ENCODE data around the gene SEZ6L2.
"Not testable (repeated sequence)": the region's sequence is repeated elsewhere in the genome, so short reads cannot be mapped to it uniquely, and the experiment has no call there.

SEZ6L2 gene

DNA sequence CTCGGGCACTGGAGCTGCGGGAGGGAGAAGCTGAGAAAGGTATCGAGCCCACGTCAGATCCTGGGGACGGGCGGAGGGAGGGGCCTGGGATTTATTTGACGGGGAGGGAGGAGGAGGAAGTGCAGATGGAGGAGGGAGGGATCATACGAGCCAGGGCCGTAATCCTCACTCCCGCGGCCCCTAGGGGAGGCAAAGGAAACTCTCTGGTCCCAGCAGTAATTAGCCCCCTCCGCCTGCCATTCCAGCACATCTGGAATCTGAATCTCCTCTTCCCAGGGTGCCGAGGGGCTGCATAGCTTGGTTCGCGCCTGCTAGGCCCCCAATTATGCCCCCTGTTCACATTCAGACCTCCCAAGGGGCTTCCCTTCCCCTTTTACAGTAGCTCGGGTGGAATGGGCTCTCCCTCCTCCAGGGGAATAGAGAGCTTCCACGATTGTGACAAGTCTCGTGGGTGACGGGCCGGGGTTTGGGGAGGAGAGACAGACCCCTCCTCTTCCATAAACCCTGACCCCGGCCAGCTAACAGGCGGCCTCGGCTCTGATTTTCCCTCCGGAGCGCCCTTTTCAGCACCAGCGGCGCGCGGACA lies at the start of gene SEZ6L2:
Gene SEZ6L2 (minus strand): TSS at position 35 of the 586 bp plus-strand sequence. CDS start 531 bp downstream, outside the sequence.
- peak; percentile 50 for DNase-seq (ENCODE audit: low read depth)

DNA sequence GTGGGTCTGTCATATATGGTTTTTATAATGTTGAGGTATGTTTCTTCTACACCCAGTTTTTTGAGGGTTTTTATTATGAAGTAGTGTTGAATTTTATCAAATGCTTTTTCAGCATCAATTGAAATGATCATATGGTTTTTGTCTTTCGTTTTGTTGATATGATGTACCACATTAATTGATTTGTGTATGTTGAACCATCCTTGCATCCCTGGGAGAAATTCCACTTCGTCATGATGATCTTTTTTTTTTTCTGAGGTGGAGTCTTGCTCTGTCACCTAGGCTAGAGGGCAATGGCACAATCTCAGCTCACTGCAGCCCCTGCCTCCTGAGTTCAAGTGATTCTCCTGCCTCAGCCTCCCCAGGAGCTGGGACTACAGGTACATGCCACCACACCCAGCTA lies 48.5 kb upstream of the SEZ6L2 start:
- no peak for DNase-seq (ENCODE audit: low read depth)

DNA sequence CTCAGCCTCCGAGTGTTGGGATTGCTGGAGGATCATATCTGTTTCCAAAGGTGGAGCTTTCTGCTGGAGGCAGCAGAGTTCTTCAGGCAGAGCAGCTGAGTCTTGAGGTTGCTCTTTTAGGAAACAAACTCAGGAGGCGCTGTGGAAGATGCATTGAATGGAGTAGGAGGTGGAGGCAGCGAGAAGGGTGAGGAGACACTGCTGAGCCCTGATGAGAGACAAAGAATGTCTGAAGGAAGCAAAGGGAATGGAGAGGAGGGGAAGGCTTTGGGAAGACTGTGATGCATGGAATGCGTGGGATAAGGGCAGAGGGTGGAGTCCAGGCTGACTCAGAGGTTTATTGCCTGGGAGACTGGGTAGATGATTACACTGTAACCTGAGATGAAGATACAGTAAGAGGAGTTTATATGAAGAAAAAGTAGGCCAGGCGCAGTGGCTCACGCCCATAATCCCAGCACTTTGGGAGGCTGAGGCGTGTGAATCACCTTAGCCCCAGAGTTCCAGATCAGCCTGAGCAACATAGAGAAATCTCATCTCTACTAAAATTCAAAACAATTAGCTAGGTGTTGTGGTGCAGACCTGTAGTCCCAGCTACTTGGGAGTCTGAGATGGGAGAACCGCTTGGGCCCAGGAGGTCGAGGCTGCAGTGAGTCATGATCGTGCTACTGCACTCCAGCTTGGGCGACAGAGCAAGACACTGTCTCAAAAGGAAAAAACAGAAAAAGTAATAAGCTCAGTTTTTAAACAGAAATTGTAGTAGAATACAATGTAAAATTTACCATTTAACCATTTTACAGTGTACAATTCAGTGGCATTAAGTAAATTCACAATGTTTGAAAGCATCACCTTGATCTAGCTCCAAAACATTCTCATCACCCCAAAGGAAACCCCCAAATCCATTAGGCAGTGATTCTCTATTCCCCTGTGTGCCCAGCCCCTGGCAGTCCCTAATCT lies 44.8 kb upstream of the SEZ6L2 start:
- peak; percentile 98 for DNase-seq (ENCODE audit: low read depth)

DNA sequence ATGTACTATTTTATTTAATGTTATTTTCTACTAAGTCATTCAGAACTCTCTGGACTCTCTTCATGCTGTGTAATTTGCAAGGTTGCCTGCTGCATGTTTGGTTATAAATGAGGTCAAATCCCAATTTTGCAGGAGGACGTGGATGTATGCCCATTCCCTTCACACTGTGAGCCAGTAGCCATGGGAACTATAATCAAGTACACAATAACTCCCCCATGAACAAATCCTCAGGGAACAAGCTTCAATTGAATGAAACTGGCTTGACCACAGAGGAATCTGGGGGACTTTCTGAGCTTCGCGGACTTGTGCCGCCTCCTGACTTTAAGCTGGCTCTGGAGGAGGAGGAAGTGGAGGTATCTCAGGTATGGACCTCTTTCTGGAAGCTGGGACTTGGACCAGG lies 41.3 kb upstream of the SEZ6L2 start:
- DNase-seq (ENCODE audit: low read depth) = no peak

DNA sequence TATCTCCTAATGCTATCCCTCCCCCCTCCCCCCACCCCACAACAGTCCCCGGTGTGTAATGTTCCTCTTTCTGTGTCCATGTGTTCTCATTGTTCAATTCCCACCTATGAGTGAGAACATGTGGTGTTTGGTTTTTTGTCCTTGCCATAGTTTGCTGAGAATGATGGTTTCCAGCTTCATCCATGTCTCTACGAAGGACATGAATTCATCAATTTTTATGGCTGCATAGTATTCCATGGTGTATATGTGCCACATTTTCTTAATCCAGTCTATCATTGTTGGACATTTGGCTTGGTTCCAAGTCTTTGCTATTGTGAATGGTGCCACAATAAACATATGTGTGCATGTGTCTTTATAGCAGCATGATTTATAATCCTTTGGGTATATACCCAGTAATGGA lies 32.4 kb upstream of the SEZ6L2 start:
- DNase-seq (ENCODE audit: low read depth) = not testable (repeated sequence)

DNA sequence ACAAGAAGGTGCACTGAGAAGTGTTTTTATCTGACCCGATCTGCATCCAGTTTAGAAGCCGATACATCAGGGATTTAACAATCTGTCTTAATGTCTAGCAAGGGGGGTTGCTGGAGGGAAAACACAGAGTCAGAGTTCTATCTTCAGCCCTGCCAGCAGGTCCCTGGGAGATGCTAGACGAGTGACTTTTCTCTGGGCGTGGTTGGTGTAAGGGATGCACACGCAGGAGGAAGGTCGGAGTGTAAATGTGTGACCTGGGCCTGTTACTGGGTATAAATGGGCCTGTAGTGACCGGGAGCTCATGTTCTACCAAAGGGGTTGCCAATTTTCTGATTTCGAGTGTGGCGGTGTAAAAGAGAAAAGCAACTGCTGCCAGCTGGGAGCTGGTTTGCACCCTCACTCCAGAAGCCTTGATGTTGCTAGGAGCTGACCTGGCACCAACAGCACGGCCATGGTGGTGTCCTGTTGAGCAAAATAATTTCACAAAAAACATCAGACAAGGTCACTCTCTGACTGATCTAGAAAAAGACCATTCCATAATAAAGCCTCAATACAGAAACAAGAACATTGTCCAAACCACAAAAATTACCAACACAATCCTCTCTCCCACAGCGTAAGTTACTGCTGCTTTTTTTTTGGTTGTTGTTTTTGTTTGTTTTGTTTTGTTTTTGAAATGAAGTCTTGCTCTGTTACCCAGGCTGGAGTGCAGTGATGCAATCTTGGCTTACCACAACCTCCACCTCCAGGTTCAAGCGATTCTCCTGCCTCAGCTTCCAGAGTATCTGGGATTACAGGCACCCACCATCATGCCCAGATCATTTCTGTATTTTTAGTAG lies 27.9 kb upstream of the SEZ6L2 start:
- DNase-seq (ENCODE audit: low read depth) = no peak

DNA sequence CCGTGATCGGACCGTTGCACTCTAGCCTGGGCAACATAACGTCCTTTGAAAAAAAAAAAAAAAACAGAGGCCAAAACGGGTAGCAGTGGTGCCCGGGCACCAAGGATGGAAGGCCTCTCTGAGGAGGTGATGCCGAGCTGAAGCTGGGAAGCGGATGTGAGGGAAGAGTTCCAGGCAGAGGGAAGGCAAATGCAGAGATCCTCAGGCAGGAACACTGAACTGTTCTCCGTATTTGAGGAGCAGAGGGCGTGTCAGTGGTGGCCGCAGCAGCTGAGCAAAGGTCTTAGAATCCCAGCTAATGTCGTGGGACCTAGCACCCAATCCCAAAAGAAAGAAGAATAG lies 27.3 kb upstream of the SEZ6L2 start:
- no peak for DNase-seq (ENCODE audit: low read depth)

DNA sequence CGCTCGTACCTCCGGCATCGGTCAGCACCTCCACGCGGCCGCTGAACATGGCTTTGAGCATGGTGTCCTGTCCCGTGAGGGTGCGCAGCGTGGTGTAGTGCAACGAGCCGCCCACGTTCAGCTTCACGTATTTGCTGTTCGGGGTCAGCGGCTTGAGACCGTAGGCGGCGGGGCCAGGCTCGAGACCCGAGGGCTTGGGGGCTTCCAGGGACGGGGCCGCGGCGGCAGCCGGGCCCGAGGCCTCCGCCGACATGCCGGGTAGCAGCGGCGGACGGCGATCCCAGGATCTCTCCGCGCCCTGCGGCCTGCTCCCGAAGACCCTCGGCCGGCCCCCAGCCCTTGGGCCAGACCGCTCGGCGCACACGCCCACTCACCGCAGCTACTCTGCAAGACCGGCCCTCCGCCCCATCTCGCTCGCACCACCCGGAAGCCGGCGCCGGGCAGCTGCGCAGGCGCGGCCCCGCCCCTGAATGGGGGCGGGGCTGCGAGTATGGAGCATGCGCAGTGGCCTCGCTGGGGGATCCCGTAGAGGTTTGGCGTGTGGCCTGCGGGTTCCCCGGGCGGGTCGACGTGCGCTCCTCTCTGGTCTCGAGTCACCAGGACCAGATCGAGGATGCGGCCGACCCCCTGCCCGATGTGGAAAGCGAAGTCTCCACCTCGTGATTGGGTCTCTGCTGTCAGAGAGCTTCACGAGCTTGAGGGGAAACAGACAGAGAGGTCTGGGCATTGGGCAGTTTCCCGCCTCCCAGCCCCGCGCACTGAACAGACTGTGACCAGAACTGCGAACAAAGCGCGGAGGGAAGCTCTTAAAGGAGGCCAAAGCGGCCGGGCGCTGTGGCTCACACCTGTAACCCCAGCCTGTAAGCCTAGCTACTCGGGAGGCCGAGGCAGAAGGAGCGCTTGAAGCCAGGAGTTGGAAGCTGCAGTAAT lies 26.7 kb upstream of the SEZ6L2 start, which contains the start of gene KCTD13:
Gene KCTD13 (minus strand): TSS at position 446 of the 930 bp plus-strand sequence. CDS start 193 bp downstream, at position 253.
- peak; percentile 47 for DNase-seq (ENCODE audit: low read depth)

DNA sequence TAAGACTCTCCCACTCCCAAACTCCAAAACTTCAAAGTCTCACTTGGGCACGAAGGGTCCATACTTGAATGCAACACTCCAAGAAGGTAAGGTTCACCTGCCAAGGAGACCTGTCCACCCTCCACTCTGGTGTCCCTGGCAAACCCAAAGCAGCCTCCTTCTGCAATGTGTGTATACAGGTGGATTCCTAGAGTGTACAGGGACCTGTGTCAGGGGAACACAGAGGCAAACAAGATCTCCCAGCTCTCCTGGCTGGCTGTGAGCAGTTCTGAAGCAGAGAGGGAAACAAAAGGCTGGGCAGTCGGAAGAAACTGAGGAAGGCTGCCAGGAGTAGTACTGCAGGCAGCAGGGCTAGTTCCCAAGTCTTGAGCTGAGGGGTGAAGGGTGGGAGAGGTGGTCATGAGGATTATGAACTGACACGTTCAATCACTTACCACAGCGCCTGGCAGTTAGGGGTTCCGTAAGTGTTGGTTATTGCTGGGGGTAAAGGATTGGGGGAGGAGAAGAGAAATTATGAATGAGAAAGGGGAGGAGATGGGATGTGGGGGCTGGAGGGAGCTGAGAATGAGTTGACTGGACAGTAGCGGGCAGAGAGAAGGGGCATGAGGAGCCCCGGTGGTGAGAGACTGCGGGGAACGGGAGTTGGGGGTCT lies 25.9 kb upstream of the SEZ6L2 start:
- DNase-seq (ENCODE audit: low read depth) = no peak

DNA sequence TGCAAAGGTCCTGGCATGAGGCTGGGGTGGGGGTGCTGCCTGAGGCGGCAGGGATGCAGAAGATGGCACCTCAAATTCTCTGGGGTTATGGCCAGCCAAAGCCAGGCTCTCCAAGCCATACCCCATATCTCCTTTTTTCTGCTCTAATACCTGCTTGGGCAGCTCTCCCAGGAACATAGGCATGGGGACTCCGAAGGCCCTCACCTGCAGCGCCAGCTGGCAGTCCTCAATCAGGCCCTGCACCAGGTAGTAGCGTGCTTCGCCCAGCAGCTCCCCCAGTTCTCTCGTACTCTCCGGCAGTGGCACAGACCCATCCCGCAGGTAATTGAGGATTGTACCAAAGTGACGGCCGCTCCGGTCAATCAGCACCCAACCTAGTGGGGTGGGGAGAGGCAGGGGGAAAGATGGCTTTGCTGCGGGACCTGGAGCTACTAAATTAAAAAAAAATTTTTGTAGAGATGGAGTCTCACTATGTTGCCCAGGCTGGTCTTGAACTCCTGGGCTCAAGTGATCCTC lies 23.7 kb upstream of the SEZ6L2 start:
- no peak for DNase-seq (ENCODE audit: low read depth)

DNA sequence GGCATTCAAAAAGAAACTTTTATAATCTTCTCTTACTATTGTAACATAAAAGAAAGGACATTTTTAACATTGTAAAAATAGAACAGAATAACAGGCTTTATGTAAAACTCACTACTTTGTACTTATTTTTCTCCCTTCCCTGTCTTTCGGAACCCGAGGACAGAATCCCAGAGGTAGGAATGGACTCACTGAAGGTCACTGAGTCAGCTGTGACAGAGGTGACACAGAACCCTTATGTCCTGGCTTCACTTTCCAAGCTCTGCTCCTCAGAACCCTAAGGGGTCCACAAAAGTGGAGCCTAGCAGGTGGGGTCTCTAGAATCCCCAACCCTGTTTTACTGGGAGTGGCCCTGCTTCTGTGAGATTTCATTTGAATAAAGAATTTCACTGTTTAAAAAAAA lies 23.0 kb upstream of the SEZ6L2 start:
- no peak for DNase-seq (ENCODE audit: low read depth)

DNA sequence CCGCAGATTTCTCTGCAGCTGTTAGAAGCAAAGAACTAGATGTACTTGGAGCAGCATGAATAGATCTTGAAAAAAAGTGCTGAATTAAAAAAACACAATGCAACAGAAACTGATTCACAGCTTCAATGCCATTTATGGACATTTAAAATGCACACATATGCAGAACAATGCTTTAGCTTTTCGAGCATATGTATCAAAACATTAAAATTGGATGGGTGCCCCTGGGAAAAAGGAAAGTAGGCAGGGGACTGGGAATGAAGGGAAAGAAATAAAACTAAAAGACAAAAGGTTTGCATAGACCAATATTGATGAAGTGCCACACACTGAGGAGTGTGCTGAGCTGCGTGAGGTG lies 21.7 kb upstream of the SEZ6L2 start:
- DNase-seq (ENCODE audit: low read depth) = no peak

DNA sequence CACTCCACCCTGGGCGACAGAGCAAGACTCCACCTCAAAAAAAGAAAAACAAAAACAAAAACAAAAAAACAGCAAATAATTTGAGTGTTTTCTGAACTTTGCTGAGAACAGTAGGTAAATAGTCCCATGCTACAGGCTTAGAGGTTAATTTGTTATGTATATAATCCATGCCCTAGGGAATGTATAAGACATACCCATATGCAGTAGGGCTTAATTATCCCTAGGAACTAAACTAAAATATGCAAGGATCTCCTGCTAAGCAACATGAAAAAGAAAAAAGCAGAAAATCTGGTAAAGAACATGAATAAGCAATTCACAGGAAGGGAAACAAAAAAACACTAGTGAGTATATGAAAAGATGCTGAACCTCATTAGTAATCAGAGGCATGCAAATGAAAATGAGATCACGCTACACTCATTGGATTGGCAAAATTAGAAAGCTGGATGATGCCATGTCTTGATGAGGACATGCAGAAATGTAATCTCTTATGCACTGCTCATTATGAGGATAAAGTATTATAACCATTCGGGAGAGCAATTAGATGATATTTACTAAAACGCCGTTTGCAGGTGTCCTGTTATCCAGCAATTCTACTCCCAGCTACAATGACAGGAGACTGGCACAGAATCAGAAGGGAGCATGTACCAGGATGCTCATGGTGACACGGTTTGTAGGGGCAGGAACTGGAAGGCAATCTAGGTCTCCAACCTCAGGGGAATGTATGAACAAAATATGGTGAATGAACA lies 21.1 kb upstream of the SEZ6L2 start:
- DNase-seq (ENCODE audit: low read depth) = no peak

DNA sequence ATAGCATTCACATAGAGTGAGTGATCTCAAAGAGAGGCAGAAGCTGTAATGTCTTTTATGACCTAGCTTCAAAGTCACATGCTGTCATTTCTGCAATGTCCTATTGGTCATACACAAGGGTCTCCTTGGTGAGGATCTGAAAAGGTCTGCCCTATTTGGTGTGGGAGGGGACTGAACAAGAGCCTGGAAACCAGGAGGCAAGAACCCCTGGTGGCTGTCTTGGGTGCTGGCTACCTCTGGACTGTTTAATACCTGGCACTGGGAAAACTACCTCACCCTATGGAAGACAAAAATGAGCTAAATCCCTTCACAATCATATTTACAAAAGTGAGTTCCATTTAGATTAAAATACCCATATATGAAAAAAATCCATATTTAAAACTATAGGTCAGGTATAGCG lies 17.6 kb upstream of the SEZ6L2 start:
- no peak for DNase-seq (ENCODE audit: low read depth)

DNA sequence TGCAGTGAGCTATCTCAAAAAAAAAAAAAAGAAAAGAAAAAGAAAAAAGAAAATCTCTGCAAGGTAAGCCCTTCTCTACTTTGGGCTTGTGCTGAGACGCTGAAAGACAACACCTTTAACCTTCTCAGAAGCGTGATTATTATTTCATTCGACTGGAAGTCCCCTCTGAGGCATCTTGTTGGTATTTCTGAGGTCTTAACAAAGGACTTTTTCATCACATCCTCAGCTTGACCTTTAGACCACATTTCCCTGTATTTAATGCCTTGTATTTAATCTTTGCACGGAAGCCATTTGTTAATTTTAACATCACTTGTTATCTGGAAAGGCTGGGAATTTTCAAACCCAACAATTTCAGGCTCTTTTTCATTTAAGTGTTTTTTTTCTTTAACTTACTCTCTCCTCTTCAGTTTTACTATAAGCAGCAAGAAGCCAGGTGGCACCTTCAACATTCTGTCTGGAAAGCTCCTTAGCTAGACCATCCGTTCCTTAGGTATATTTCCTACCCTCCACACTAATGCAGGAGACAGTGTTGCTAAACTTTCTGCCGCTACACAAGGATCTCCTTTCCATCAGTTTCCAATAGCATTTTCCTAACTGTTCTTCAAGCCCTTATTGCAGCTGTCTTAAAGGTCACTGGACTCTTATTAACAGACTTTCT lies 16.4 kb upstream of the SEZ6L2 start:
- DNase-seq (ENCODE audit: low read depth) = no peak

DNA sequence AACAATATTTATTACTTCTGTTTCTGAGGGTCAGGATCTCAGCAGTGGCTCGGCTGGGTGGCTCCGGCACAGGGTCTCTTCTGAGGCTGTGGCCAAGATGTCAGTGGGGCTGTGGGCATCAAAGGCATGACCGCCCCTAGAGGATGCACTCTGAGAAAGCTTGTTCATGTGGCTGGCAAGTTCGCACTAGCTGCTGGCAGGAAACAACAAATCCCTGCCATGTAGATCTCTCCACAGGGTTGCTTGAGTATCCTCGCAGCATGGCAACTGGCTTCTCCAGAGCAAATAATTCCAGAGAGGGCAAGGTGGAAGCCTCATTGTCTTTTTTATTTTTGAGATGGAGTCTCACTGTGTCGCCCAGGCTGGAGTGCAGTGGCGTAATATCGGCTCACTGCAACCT lies 14.2 kb upstream of the SEZ6L2 start:
- no peak for DNase-seq (ENCODE audit: low read depth)

DNA sequence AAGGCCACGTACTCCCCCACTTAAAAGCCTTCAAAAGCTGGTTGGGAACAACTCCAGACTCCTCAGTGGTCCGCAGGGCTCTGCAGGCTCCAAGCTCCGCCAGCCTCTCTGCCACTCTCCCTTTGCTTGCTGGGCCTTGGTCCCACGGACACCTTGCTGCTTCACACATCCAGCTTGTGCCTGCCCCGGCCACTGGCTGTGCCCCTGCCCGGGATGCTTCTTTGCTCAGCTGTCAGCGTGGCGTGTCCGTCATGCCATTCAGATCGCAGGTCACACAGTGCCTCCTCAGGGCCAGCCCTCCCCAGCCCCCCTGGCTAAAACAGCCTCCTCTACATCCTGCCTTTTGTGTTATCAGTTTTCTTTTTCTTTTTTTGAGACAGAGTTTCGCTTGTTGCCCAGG lies 12.7 kb upstream of the SEZ6L2 start:
- no peak for DNase-seq (ENCODE audit: low read depth)

DNA sequence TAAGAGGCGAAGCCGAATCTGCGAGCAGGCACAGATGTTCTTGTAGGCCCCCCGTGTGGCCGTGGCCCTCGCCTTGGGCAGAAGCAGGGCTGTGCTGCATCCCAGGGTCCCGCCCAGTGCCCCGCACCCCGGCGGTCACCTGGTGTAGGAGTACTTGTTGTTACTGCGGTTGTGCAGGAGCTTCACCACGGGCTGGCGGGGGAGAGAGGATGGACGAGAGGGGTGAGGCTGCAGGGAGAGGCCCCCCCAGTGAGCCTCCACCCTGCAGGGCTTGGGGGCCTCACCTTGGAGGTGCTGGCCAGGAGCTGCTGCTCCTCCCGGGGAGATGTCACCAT lies 12.3 kb upstream of the SEZ6L2 start:
- DNase-seq (ENCODE audit: low read depth) = no peak

DNA sequence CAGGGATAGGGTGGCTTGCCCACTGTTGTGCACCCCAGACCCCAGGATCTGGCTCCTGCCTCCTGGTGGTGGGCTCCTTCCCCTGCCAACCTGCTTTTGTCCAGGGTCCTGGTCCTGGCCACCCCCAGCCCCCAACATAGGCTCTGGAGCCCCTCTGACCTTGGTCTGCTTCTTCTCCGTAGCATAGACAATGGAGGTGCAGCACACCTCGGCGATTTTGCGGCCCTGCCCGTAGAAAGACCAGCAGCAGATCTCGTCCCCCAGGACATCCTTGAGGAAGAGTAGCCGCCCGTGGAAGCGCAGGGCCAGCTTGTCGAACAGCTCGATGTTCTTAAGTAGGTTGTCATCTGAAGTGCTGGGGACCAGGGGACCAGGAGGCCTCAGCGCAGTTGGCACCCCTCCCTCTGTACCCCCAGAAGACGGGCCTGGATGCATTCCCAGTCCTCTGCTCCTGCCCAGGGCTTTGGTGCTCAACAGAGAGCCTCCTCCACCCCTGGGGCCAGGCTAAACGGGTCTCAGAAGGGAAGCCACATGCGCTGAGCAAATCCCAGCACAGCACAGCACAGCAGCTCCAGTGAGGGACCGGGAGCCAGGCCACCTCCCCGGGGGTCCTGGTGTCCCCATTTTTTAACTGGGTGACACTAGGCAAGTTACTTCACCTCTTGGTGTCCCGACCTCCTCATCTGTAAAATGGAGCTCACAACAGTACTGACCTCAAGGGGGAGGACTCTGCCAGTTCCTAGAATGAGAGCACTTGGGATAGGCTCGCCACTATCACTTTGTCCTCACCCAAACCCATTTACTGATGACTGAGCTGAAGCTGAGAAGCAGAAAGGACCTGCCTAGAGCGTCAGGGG lies 11.7 kb upstream of the SEZ6L2 start:
- no peak for DNase-seq (ENCODE audit: low read depth)

Data from stromal cell of bone marrow (primary cell).